ENCODE data around the gene FAM81B.
"Not testable (repeated sequence)": the region's sequence is repeated elsewhere in the genome, so short reads cannot be mapped to it uniquely, and the experiment has no call there.

The FAM81B gene

GRCh38 chr5:95390812-95391492, at the start of gene FAM81B:
Gene FAM81B, plus strand, starts transcription at chr5:95391366. Its CDS starts 24 bp downstream, at chr5:95391390.
- TF ChIP-seq CTCF (IDR thresholded peaks at IDR 0.05; ENCODE audit: low read length, missing control alignments): no peak
- no peak within 1 kb of the TSS for H3K4me3 ChIP-seq (replicated peaks; ENCODE audit: low read depth, low read length)
- peak; percentile 38 for DNase-seq (ENCODE audit: low read depth)

- H3K4me3 ChIP-seq (replicated peaks; ENCODE audit: low read depth, low read length); DNase-seq (ENCODE audit: low read depth): not testable (repeated sequence)
Observed at GRCh38 chr5:95341444-95341843, 49.7 kb upstream of the FAM81B start.

- no peak overlapping the region for H3K4me3 ChIP-seq (replicated peaks; ENCODE audit: low read depth, low read length)
- TF ChIP-seq CTCF (IDR thresholded peaks at IDR 0.05; ENCODE audit: low read length, missing control alignments): no peak
Observed at GRCh38 chr5:95347506-95348120, 43.6 kb upstream of the FAM81B start.

GRCh38 chr5:95350631-95351030, 40.5 kb upstream of the FAM81B start:
- no peak overlapping the region for H3K4me3 ChIP-seq (replicated peaks; ENCODE audit: low read depth, low read length)
- no peak for DNase-seq (ENCODE audit: low read depth)
- no peak for TF ChIP-seq CTCF (IDR thresholded peaks at IDR 0.05; ENCODE audit: low read length, missing control alignments)

More at GRCh38 chr5:95347506-95348120, 43.6 kb upstream of the FAM81B start:
- no peak for DNase-seq (ENCODE audit: low read depth)

GRCh38 chr5:95352691-95353090, 38.5 kb upstream of the FAM81B start:
- no peak overlapping the region for H3K4me3 ChIP-seq (replicated peaks; ENCODE audit: low read depth, low read length)
- DNase-seq (ENCODE audit: low read depth): no peak
- TF ChIP-seq CTCF (IDR thresholded peaks at IDR 0.05; ENCODE audit: low read length, missing control alignments): no peak

- TF ChIP-seq CTCF (IDR thresholded peaks at IDR 0.05; ENCODE audit: low read length, missing control alignments): no peak
- no peak for DNase-seq (ENCODE audit: low read depth)
- H3K4me3 ChIP-seq (replicated peaks; ENCODE audit: low read depth, low read length): no peak overlapping the region
Observed at GRCh38 chr5:95358320-95358719, 32.8 kb upstream of the FAM81B start.

GRCh38 chr5:95358848-95359247, 32.3 kb upstream of the FAM81B start:
- TF ChIP-seq CTCF (IDR thresholded peaks at IDR 0.05; ENCODE audit: low read length, missing control alignments): no peak
- H3K4me3 ChIP-seq (replicated peaks; ENCODE audit: low read depth, low read length): no peak overlapping the region
- DNase-seq (ENCODE audit: low read depth): no peak

- DNase-seq (ENCODE audit: low read depth); H3K4me3 ChIP-seq (replicated peaks; ENCODE audit: low read depth, low read length): not testable (repeated sequence)
Observed at GRCh38 chr5:95360667-95361066, 30.5 kb upstream of the FAM81B start.
